HEK293 (cell line): Measurements from ENCODE around the gene TTBK1.

Experiments used
- CTCF ChIA-PET: fragments of 350-600 bp; formaldehyde crosslinking; extraction: SDS; loops from one replicate; lab custom pipeline; 2021; ENCODE audit warnings: antibody characterized with exemption; lab: Yijun Ruan, JAX
- POLR2A ChIA-PET: fragments of 300-600 bp; formaldehyde crosslinking; extraction: SDS; loops from one replicate; lab custom pipeline; 2020; ENCODE audit warnings: antibody characterized with exemption, inconsistent platforms; lab: Yijun Ruan, JAX
- H3K27ac ChIP-seq: fragments of 200-500 bp; sonication (Bioruptor generic); 2 replicates; pipeline ENCODE4 v1.5.1; 2014; ENCODE audit warnings: low read depth, low read length, control low read depth, inconsistent platforms; ENCODE audit errors: extremely low read depth
- H3K36me3 ChIP-seq, 2 experiments: fragments of 200-500 bp in 1 of 2; sonication (Bioruptor generic) in 1 of 2; 1 replicate in 1 of 2; 2 replicates in 1 of 2; pipeline ENCODE4 v1.5.1; 2014 to 2017; ENCODE audit warnings: inconsistent platforms in 2 of 2, low read length in 2 of 2; ENCODE audit not compliant: control insufficient read depth in 2 of 2, insufficient read depth in 1 of 2
- H3K4me1 ChIP-seq: fragments of 200-500 bp; sonication (Bioruptor generic); 2 replicates; pipeline ENCODE4 v1.5.1; 2014; ENCODE audit warnings: mild to moderate bottlenecking, low read length, inconsistent platforms; ENCODE audit not compliant: control insufficient read depth, insufficient read depth
- H3K4me3 ChIP-seq: 2 replicates; pipeline ENCODE4 v1.5.1; 2011; ENCODE audit warnings: low read depth, mild to moderate bottlenecking, control low read depth, low read length, moderate library complexity
- H3K9me3 ChIP-seq: fragments of 200-500 bp; sonication (Bioruptor generic); 2 replicates; pipeline ENCODE4 v1.5.1; 2014; ENCODE audit warnings: low read depth, low read length, inconsistent platforms; ENCODE audit not compliant: control insufficient read depth, insufficient read depth
- ATF2 ChIP-seq: fragments of 450-650 bp; formaldehyde crosslinking; IDR thresholded peaks from 2 replicates; pipeline ENCODE4 v1.5.1; 2016; ENCODE audit warnings: missing biosample characterization, missing genetic modification characterization, low read depth
- CTCF ChIP-seq: fragments of 450-650 bp; formaldehyde crosslinking; IDR thresholded peaks from 2 replicates; pipeline ENCODE4 v1.5.1; 2016; ENCODE audit warnings: missing biosample characterization, missing genetic modification characterization
- GLIS2 ChIP-seq: fragments of 450-650 bp; formaldehyde crosslinking; IDR thresholded peaks from 2 replicates; pipeline ENCODE4 v1.5.1; 2016; ENCODE audit warnings: missing biosample characterization, missing genetic modification characterization
- KLF1 ChIP-seq: fragments of 450-650 bp; formaldehyde crosslinking; IDR thresholded peaks from 2 replicates; pipeline ENCODE4 v1.5.1; 2016; ENCODE audit warnings: missing biosample characterization, missing genetic modification characterization
- KLF17 ChIP-seq: fragments of 450-650 bp; formaldehyde crosslinking; IDR thresholded peaks from 2 replicates; pipeline ENCODE4 v1.5.1; 2016; ENCODE audit warnings: missing biosample characterization, missing genetic modification characterization
- PATZ1 ChIP-seq: fragments of 450-650 bp; formaldehyde crosslinking; IDR thresholded peaks from 2 replicates; pipeline ENCODE4 v1.5.1; 2016; ENCODE audit warnings: missing biosample characterization, missing genetic modification characterization
- SCRT1 ChIP-seq: fragments of 450-650 bp; formaldehyde crosslinking; IDR thresholded peaks from 2 replicates; pipeline ENCODE4 v1.5.1; 2016; ENCODE audit warnings: missing biosample characterization, missing genetic modification characterization, borderline replicate concordance
- SP2 ChIP-seq: fragments of 450-650 bp; formaldehyde crosslinking; IDR thresholded peaks from 2 replicates; pipeline ENCODE4 v1.5.1; 2016; ENCODE audit warnings: missing biosample characterization, missing genetic modification characterization
- ZBTB17 ChIP-seq: fragments of 450-650 bp; formaldehyde crosslinking; IDR thresholded peaks from 2 replicates; pipeline ENCODE4 v1.5.1; 2016; ENCODE audit warnings: missing biosample characterization, missing genetic modification characterization
- ZIC2 ChIP-seq: fragments of 450-650 bp; formaldehyde crosslinking; IDR thresholded peaks from 2 replicates; pipeline ENCODE4 v1.5.1; 2016; ENCODE audit warnings: missing biosample characterization, missing genetic modification characterization
- ZNF146 ChIP-seq: fragments of 450-650 bp; formaldehyde crosslinking; IDR thresholded peaks from 2 replicates; pipeline ENCODE4 v1.5.1; 2016; ENCODE audit warnings: missing biosample characterization, missing genetic modification characterization
- ZNF2 ChIP-seq: fragments of 450-650 bp; formaldehyde crosslinking; IDR thresholded peaks from 2 replicates; pipeline ENCODE4 v1.5.1; 2016; ENCODE audit warnings: missing biosample characterization, missing genetic modification characterization
- ZNF202 ChIP-seq: fragments of 450-650 bp; formaldehyde crosslinking; IDR thresholded peaks from 2 replicates; pipeline ENCODE4 v1.5.1; 2016; ENCODE audit warnings: missing biosample characterization, missing genetic modification characterization, borderline replicate concordance
- ZNF211 ChIP-seq: fragments of 450-650 bp; formaldehyde crosslinking; IDR thresholded peaks from 2 replicates; pipeline ENCODE4 v1.5.1; 2016; ENCODE audit warnings: low read depth, missing biosample characterization, missing genetic modification characterization
- ZNF529 ChIP-seq: fragments of 450-650 bp; formaldehyde crosslinking; IDR thresholded peaks from 2 replicates; pipeline ENCODE4 v1.5.1; 2017; ENCODE audit warnings: missing genetic modification characterization, missing biosample characterization; ENCODE audit not compliant: insufficient replicate concordance
- ZNF544 ChIP-seq: fragments of 450-650 bp; formaldehyde crosslinking; IDR thresholded peaks from 2 replicates; pipeline ENCODE4 v1.5.0; 2017; ENCODE audit warnings: missing biosample characterization, missing genetic modification characterization
- ZNF549 ChIP-seq: fragments of 450-650 bp; IDR thresholded peaks from 2 replicates; pipeline ENCODE4 v1.5.1; 2018; ENCODE audit warnings: missing biosample characterization, missing genetic modification characterization, mild to moderate bottlenecking, inconsistent platforms, moderate library complexity
- ZNF580 ChIP-seq: fragments of 450-650 bp; formaldehyde crosslinking; IDR thresholded peaks from 2 replicates; pipeline ENCODE4 v1.5.1; 2016; ENCODE audit warnings: missing biosample characterization, missing genetic modification characterization
- ZNF585B ChIP-seq: fragments of 450-650 bp; formaldehyde crosslinking; IDR thresholded peaks from 2 replicates; pipeline ENCODE4 v1.5.1; 2016; ENCODE audit warnings: missing biosample characterization, missing genetic modification characterization
- ZNF660 ChIP-seq: fragments of 450-650 bp; IDR thresholded peaks from 2 replicates; pipeline ENCODE4 v1.5.1; 2018; ENCODE audit warnings: missing biosample characterization, mild to moderate bottlenecking, missing genetic modification characterization
- ZNF677 ChIP-seq: fragments of 450-650 bp; IDR thresholded peaks from 2 replicates; pipeline ENCODE4 v1.5.0; 2018; ENCODE audit warnings: missing biosample characterization, mild to moderate bottlenecking, missing genetic modification characterization, moderate library complexity
- ZNF768 ChIP-seq: fragments of 450-650 bp; formaldehyde crosslinking; IDR thresholded peaks from 2 replicates; pipeline ENCODE4 v1.5.1; 2018; ENCODE audit warnings: missing biosample characterization, mild to moderate bottlenecking, missing genetic modification characterization

TTBK1 gene

GRCh38 chr6:43286980-43287716 lies 43.9 kb downstream of the TTBK1 start:
- Histone ChIP-seq H3K9me3 (no peaks in the 10 kb centered on the region), H3K36me3 (no peaks in the 10 kb centered on the region), H3K4me3 (no peak overlapping the region), H3K4me1 (no peaks in the 10 kb centered on the region), H3K27ac (no peak overlapping the region)
- ChIA-PET POLR2A (no interaction called here), CTCF (interaction anchor here (0.6 to 2.2 kb wide), 11 partner anchors 8 to 220 kb away, joined by 3 to 9 read pairs (median 3); partner anchors contain the start of genes DNPH1 and PTK7)
- TF ChIP-seq CTCF (tag by site-specific recombination) (no peak), ZIC2 (tag by site-specific recombination) (peak; percentile 43)

- Histone ChIP-seq H3K4me1 (no peaks in the 10 kb centered on the region), H3K4me3 (no peak overlapping the region), H3K27ac (no peak overlapping the region), H3K36me3 (no peaks in the 10 kb centered on the region), H3K9me3 (no peaks in the 10 kb centered on the region)
- TF ChIP-seq ZNF544 (no peak), SP2 (tag by site-specific recombination) (no peak), ZNF580 (no peak), ATF2 (no peak), KLF1 (peak; percentile 81), PATZ1 (tag by site-specific recombination) (no peak), ZNF677 (no peak)
- POLR2A ChIA-PET = no interaction called here
- CTCF ChIA-PET = interaction anchor here (1.1 to 2.2 kb wide), 7 partner anchors 7 to 219 kb away, joined by 3 to 9 read pairs (median 5); partner anchors contain the start of gene DNPH1
These were observed 44.7 kb downstream of the TTBK1 start for GRCh38 chr6:43287717-43288679.

GRCh38 chr6:43290339-43290904 lies 47.1 kb downstream of the TTBK1 start:
- H3K4me1 ChIP-seq = no peaks in the 10 kb centered on the region
- TF ChIP-seq ZBTB17 (tag by site-specific recombination) = no peak
- TF ChIP-seq ZNF585B (tag by site-specific recombination) = no peak
- no peak for TF ChIP-seq ZNF529 (tag by site-specific recombination)
- TF ChIP-seq ZNF549 (tag by site-specific recombination) = no peak
- TF ChIP-seq GLIS2 = no peak
- TF ChIP-seq ZNF211 (tag by site-specific recombination) = no peak
- no peak for TF ChIP-seq ZNF660
- TF ChIP-seq SCRT1 (tag by site-specific recombination) = no peak
- TF ChIP-seq ZNF146 = no peak
- TF ChIP-seq ZNF768 (tag by site-specific recombination) = no peak
- no peak for TF ChIP-seq ZNF202
- no peak for TF ChIP-seq ZNF2 (tag by site-specific recombination)
- no peak for TF ChIP-seq KLF17
- no peak overlapping the region for H3K4me3 ChIP-seq
- ChIA-PET POLR2A (interaction anchor here (0.5 kb wide), 1 partner anchor 29 kb away, joined by 7 read pairs; no protein-coding TSS in a partner anchor), CTCF (interaction anchor here (0.7 to 1.0 kb wide), 2 partner anchors 8 to 43 kb away, joined by 3 read pairs; no protein-coding TSS in a partner anchor)
- no peak overlapping the region for H3K27ac ChIP-seq
- H3K9me3 ChIP-seq = no peaks in the 10 kb centered on the region
- no peaks in the 10 kb centered on the region for H3K36me3 ChIP-seq
